Astrocyte (in vitro differentiated cells and primary cell): ENCODE measurements around the gene PTK6.

Source experiments
- CTCF ChIP-seq: IDR thresholded peaks from 2 replicates; pipeline ENCODE4 v1.5.1; 2011; ENCODE audit warnings: low read depth, mild to moderate bottlenecking, inconsistent platforms, low read length, moderate library complexity; ENCODE audit not compliant: insufficient read depth
- EZH2 ChIP-seq: IDR thresholded peaks from 2 replicates; pipeline ENCODE4 v1.6.1; 2012; ENCODE audit warnings: mild to moderate bottlenecking, low read length, inconsistent platforms; ENCODE audit not compliant: insufficient read depth

GRCh38 chr20:63537525-63538203 is 488 bp upstream of the PTK6 start:
- peak; percentile 67 for TF ChIP-seq CTCF
- TF ChIP-seq EZH2: no peak
